Stimulated activated effector memory CD8-positive, alpha-beta T cell treated with anti-CD3 and anti-CD28 coated beads, Interleukin-12 subunit alpha, Interleukin-12 subunit beta, amount 100 ng/mL, for 72 hours (primary cell): ENCODE results near the gene CFDP1.
A peak's percentile ranks its signal among the peaks of the same experiment; 100 is the strongest.

Experiments used
- ATAC-seq: fragments of 150-1000 bp; cut with Tn5 transposase; 2 replicates; pipeline ENCODE4 v1.10.0; 2021
- DNase-seq, 2 donors: peaks; one replicate each; pipeline ENCODE4 v3.0.0; 2021 to 2022; ENCODE audit warnings: low spot score in 2 of 2
- H3K27ac Mint-ChIP-seq: one replicate; pipeline ENCODE4 v1.8.0; 2022; ENCODE audit warnings: mild to moderate bottlenecking, mixed read lengths
- H3K36me3 Mint-ChIP-seq: one replicate; pipeline ENCODE4 v1.8.0; 2022; ENCODE audit warnings: mild to moderate bottlenecking, mixed read lengths
- H3K4me1 Mint-ChIP-seq: one replicate; pipeline ENCODE4 v1.8.0; 2022; ENCODE audit warnings: mixed read lengths
- H3K4me3 Mint-ChIP-seq: one replicate; pipeline ENCODE4 v1.8.0; 2022; ENCODE audit warnings: mild to moderate bottlenecking, mixed read lengths
- H3K9me3 Mint-ChIP-seq: one replicate; pipeline ENCODE4 v1.8.0; 2022; ENCODE audit warnings: mixed read lengths

The CFDP1 gene

DNA sequence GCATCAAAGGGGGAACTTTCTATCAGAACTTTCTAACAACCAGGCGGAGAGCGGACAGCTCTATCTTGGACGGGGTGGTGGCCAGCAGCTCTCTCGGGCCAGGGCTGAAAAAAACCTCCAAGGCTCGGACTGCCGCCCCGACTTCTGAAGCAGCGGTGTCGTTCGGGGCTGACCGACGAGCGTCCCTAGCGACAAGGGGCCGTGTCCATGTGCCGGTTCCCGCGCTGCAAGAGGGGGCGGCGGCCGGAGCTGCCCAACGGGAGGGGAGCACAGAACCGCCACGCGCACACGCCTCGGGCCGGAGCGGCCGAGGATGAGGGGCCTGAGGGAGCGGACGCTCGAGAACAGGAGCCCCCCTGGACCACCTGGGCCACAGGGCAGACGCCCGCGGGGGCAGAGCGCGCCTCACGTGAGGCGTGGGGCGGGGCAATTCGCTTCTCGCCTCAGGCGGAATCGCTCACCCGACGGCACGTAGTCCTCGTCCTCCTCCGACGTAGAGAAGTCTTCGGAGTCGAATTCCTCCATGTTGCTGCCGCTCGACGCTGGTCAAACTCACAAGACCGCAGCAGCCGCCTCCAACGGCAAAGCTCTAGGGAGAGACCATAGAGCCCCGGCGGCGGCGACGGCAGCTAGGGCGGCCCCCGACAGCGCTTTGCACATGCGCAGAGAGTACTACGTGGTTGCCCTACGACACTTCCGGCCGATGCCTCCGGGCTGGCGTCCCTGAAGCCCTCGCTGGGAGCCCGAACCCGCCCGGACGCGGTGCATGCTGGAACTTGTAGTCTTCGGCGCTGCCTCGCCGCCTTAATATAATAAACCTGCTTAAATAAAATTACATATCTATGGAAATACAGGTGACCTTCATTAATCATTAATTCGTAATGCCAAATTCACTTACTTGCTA lies at the start of gene CFDP1:
Gene CFDP1, minus strand, starts transcription at position 676 of the 904 bp plus-strand sequence. Its CDS starts 151 bp downstream, at position 525.
- H3K27ac Mint-ChIP-seq: peak within 1 kb of the TSS; percentile 95
- peak within 1 kb of the TSS; percentile 83 for H3K4me3 Mint-ChIP-seq
- no peaks in the 10 kb centered on the region for H3K9me3 Mint-ChIP-seq
- peak; percentile 96 for ATAC-seq
- peaks cover 31% of the 10 kb centered on the region for H3K4me1 Mint-ChIP-seq
- H3K36me3 Mint-ChIP-seq: peaks cover 12% of the 10 kb centered on the region
- DNase-seq: peak; percentile 91 to 97

DNA sequence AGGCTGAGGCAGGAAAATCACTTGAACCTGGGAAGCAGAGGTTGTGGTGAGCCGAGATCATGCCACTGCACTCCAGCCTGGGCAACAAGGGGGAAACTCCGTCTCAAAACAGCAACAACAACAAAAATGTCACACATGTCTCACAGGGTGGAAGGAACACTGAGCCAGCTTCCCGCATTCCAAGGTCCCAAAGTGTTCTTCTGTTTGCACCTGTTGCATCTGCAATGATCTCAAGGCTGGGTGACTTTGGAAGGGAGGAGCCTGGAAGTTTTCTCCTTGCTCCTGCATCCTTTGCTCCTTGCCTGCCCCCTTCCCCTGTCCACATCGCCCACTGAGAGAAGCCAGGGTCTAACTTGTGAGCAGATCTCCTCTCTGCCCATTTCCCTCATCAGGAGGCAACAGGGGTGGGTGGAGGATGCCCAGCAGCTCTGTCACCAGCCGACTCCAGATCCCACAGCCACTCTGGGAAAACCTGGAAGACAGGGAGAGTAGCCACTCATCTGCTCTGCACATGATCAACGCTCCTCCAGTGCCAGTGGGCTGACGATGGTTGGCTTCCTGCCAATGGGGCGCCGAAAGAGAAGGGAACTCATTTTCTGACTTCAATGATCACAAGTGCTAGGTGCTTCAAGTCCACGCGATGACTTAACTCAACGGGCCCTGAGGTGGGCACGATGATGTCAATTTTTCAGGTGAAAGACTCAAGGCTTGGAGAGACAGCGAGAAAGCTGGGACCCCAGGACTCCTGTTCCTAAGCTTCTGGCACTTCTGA lies 49.3 kb upstream of the CFDP1 start:
- Mint-ChIP-seq H3K27ac (no peak overlapping the region), H3K4me1 (peaks cover 4% of the 10 kb centered on the region), H3K36me3 (no peaks in the 10 kb centered on the region), H3K4me3 (no peak overlapping the region), H3K9me3 (no peaks in the 10 kb centered on the region)
- no peak for DNase-seq
- ATAC-seq: no peak

DNA sequence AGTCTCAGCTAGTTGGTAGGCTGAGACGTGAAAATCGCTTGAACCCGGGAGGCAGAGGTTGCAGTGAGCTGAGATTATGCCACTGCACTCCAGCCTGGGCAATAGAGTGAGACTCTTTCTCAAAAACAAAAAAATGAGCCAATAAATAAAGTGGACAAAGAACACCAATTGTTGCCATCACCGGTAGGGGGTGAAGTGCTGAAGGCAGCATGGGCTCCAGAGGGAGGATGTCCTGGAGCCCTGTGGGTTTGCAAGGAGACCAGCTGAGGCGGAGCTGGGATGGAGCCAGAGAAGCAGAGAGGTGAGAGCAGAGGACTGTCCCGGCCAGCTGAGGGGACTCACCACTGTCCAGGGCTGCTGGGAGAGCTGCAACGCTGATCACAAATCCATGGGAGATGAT lies 48.2 kb upstream of the CFDP1 start:
- no peak for ATAC-seq
- no peak overlapping the region for H3K27ac Mint-ChIP-seq
- no peaks in the 10 kb centered on the region for H3K36me3 Mint-ChIP-seq
- no peak overlapping the region for H3K4me3 Mint-ChIP-seq
- no peak for DNase-seq
- peaks cover 4% of the 10 kb centered on the region for H3K4me1 Mint-ChIP-seq
- no peaks in the 10 kb centered on the region for H3K9me3 Mint-ChIP-seq

DNA sequence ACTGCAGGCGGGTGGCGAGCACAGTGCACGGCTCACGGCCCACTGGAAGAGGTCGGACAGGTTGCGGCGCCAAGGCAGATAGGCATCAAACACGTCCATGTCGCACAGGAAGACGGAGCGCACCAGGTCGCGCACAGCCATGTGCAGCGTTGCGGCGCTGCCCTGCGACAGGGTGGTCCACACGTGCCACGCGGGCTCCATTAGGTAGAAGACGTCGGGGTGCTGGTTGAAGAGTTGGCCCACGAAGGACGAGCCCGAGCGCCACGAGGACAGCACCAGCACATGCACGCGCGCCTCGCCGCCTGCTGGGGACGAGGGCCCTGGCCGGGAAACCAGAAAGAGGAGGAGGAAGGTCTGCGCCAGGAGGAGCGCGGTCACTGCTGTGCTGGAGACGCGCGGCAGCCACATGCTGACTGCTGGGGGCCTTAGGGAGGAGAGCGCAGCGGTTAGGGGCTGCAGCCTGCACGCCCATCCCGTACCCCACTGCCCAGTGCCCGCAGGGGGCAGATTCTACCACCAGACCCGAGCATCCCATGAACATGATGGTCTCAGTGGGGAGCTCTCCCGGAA lies 46.2 kb upstream of the CFDP1 start:
- no peak for DNase-seq
- ATAC-seq: no peak
- Mint-ChIP-seq H3K9me3 (no peaks in the 10 kb centered on the region), H3K4me1 (peaks cover 4% of the 10 kb centered on the region), H3K36me3 (no peaks in the 10 kb centered on the region), H3K27ac (no peak overlapping the region), H3K4me3 (no peak overlapping the region)

DNA sequence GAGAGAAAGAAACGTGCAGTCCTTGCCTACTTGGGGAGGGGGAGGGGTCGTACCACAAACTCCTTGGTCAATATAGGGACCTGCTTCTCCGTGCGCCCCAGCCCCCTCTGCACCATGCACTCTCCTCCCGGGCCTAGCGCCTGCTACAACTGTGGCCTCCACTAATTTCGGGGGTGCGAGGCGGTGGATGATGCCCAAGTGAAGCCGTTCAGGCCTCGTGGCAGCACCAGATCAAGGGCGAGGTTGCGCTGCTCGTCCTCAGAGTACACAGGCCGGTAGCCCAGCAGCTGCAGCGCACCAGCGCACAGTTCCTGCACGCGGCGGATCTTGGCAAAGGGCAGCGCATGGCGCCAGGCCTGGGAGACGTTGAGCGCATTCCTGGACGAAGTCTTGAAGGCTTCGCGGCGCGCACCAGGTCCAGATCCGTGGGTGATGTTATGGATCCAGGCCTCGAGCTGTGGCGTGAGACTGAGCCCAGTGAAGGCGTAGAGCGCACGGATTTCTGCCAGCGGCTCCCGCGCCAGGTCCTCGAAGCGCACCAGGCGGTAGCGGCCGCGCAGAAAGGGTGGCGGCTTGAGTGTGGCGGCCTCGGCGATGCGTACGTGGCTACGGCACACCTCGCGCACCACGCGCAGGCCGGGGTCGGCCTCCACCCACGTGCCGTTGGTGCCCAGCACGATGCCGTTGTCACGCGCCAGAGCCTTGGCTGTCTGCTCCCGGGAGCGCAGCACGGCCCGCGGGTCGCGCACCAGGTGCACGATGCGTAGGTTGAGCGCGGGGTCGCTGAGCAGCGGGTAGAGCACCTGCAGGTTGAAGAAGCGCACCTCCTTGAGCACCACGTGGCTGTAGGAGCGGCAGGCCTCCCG lies 45.4 kb upstream of the CFDP1 start:
- Mint-ChIP-seq H3K36me3 (no peaks in the 10 kb centered on the region), H3K4me3 (no peak overlapping the region), H3K27ac (peak overlapping the region; percentile 0), H3K9me3 (no peaks in the 10 kb centered on the region), H3K4me1 (peaks cover 4% of the 10 kb centered on the region)
- no peak for DNase-seq
- ATAC-seq: no peak

DNA sequence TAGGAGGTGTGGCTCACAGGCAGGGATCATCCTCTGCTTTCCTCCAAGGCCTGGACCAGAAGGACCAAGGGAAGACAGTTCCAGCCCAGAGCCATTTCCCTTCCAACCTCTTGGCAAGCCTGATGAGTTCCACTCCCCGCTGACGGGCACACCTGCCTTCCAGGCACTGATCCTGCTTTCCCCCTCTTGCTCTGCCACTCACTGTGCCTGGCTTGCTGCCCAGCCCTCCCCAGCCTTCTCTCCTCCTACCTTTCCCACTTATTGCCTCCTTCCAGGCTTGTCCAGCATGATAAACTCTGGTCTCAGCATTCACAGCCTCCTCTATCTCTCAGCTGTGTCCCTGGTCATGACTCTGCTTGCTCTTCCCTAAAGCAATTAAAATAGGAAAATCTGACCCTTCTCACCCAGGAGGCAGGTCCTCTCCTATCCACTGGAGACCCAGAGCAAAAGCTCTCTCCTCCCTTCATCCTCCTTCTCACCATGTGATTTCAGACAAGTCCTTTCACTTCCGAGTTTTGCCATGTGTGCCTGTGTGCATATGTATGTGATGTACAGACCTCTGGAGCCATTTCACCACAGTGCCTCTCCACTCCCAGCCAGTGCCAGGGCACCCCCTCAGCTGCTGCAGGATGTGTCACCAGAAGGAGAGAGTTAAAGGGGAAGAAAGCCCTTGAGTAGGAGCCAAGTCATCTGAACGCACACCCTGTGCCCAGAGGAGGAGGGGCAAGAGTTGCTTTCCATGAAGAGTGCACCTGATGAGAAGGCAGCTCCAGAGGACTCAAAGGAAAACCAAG lies 44.6 kb upstream of the CFDP1 start:
- DNase-seq (no peak), ATAC-seq (no peak)
- Mint-ChIP-seq H3K36me3 (no peaks in the 10 kb centered on the region), H3K4me3 (no peak overlapping the region), H3K9me3 (no peaks in the 10 kb centered on the region), H3K4me1 (peaks cover 4% of the 10 kb centered on the region), H3K27ac (peak overlapping the region; percentile 0)

DNA sequence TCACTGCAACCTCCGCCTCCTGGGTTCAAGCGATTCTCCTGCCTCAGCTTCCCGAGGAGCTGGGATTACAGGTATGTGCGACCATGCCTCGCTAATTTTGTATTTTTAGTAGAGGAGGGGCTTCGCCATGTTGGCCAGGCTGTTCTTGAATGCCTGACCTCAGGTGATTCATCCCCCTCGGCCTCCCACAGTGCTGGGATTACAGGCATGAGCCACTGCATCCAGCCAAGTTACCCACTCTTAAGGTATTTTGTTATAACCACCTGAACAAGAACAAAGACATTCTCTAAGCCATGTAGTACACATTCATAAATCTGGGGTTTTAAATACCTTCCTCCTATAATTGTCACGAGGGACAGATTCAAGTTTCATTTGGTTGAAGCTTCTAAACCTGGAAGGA lies 43.5 kb upstream of the CFDP1 start:
- H3K4me3 Mint-ChIP-seq: no peak overlapping the region
- DNase-seq (no peak), ATAC-seq (no peak)

DNA sequence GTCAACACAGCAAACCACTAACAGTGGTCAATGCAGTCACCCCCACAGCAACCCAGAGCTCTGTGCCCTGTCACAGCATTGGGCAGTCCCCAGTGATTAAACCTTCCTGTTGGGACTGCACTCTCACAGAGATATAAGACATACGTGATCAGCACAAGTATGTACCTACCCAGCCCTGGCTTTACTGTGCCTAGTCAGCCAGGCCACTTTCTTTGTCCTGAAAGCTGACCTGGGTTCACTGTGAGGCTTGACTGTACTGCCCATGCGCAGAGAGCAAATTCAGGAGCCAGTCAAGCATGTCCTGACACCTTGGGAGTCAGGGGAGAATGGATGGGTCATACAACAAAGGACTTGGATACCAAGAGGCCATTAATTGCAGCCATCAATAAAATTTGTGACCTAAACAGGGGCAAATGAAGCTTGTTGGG lies 42.1 kb upstream of the CFDP1 start:
- no peaks in the 10 kb centered on the region for H3K36me3 Mint-ChIP-seq
- ATAC-seq: peak; percentile 85
- no peak overlapping the region for H3K4me3 Mint-ChIP-seq
- peaks cover 4% of the 10 kb centered on the region for H3K4me1 Mint-ChIP-seq
- DNase-seq: no peak
- H3K9me3 Mint-ChIP-seq: no peaks in the 10 kb centered on the region
- H3K27ac Mint-ChIP-seq: no peak overlapping the region

More for the DNA sequence above, 43.5 kb upstream of the CFDP1 start:
- Mint-ChIP-seq H3K9me3 (no peaks in the 10 kb centered on the region), H3K4me1 (peaks cover 4% of the 10 kb centered on the region), H3K27ac (no peak overlapping the region), H3K36me3 (no peaks in the 10 kb centered on the region)

DNA sequence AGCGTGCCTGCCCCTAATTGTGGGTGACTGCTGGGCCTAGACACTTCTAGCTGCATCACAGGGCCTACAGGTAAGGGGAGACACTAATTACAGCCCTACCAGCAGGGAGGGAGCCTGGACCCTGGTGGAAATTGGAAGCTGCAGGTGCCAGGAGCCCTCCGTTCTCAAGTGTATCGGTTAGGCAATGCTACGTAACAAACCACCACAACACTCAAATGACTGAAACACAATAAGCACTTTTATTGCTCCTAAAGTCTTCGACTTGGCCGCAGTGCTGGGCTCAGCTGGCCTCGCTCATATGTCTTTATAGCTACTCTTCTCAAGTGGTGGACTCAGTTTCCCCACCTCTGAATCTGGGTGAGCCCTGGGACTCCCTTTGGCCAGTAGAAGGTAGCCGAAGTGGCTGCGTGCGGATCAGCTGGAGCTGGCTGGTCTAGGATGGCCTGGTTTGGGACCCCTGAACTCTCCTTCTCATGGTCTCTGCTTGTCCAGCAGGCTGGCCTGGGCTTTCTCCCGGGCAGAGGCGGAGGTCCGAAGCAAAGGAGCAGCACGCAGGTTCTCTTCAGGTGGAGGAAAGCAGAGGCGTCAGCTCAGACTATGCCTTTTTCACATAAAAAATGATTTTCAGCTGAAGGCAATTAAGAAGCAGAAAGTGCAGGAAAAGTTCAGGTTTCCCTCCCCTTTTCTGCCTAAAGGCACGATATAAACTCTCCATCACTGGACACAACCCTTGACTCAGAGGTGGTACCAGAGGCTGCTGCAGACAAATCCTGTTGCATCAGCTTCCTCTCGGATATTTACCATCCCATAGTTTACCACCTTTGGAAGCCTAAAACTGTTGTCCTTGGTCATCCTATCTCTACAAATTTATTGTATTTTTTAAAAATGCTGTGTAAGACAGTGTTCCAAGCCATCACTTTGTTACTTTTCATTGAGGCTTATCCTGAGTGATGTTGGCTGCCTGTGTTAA lies 39.9 kb upstream of the CFDP1 start:
- Mint-ChIP-seq H3K36me3 (no peaks in the 10 kb centered on the region), H3K27ac (no peak overlapping the region), H3K9me3 (no peaks in the 10 kb centered on the region), H3K4me3 (no peak overlapping the region), H3K4me1 (peaks cover 3% of the 10 kb centered on the region)
- DNase-seq (no peak), ATAC-seq (no peak)

DNA sequence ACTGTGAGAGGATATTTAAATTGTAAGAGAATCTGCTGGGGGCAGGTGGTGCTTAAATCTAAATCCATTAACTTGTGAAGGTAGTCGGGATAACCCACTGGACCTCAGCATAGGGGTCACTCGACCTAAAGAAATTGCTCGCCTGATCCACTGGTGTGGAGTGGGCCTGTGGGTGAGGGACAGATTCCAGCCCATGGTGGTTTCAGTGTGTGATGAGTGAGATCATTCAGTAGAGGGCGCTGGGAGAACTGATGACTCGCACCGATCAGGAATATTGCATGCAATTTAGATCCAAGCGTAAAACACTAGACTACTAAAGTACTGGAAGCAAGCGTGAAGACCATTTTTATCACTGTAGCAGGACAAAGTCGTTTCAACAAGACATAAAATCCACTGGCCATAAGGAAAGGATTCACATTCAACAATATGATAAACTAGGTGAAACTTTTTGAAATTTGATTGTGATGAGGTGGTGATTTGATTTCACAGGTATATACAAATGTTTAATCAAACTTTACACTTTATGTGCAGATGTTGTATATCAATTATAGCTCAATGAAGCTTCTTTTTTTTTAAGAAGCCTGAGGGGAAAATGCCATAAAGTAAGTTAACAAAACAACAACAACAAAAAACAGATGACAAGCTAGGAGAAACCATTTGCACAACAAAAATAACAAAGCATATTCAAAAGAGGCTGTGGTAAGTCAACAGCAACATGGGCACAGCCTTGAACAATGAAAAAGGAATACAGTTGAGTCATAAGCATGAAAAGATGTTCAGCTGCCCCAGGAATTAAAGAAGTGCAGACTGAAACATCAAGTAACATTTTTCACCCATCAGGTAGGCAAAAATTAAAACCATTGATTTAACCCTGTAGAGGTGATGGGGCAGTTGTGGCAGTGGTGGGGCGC lies 38.7 kb upstream of the CFDP1 start:
- Mint-ChIP-seq H3K4me1 (no peaks in the 10 kb centered on the region), H3K27ac (no peak overlapping the region), H3K9me3 (no peaks in the 10 kb centered on the region), H3K4me3 (no peak overlapping the region), H3K36me3 (no peaks in the 10 kb centered on the region)
- ATAC-seq (peak; percentile 68), DNase-seq (peak in 1 of 2 donors; percentile 54)

DNA sequence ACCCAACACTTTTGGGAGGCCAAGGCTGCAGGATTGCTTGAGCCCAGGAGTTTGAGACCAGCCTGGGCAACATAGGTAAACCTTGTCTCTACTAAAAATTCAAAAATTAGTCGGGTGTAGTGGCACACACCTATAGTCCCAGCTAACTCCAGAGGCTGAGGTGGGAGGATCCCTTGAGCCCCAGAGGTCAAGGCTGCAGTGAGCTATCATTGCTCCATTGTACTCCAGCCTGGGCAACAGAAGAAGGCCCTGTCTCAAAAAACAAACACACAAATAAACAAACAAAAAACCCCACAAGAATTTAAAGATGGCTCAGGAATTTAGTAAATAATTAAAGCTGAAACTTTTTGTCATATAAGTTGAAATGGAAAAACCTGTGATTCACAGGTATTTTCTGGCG lies 33.5 kb upstream of the CFDP1 start:
- Mint-ChIP-seq H3K9me3 (no peaks in the 10 kb centered on the region), H3K27ac (no peak overlapping the region), H3K4me3 (no peak overlapping the region), H3K36me3 (peaks cover 10% of the 10 kb centered on the region), H3K4me1 (peaks cover 26% of the 10 kb centered on the region)
- DNase-seq (no peak), ATAC-seq (no peak)

DNA sequence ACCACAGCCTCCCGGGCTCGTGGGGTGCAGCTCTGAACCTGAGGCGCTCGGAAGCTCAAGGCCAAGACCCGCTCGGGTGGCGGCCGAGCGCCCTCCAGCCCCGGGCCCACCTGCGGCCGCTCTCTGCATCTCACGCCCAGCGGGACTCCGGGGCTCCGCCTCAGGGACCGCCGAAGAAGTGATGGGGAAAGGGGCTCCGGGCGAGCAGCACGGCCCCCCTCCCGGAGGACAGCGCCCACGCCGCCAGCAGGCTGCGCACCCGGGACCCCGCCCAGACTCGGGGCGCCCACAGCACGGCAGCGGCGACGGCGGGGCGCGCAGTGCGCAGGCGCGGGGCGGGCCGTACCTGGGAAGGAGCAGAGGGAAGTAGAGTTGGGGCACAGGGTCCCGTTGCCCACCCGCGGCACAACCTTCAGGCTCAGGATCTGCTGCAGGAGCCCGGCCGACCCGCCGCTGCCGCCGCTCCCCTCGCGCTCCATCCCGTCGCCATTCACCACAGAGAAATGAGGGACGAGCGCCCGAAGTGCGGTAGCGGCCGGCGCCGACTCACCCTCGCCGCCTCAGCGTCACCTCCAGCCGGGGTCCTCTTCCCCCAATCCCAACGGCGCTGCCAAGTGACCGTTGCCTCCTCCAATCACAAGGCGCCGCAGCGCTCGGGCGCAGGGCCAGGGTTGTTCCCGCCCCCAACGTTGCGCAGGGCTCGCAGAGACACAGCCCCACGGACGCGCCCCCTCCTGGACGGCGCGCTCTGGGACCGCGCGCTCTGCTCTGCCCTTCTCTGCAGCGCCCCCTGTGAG lies 31.0 kb upstream of the CFDP1 start, which contains the start of gene TMEM170A:
Gene TMEM170A, minus strand, starts transcription at position 568 of the 797 bp plus-strand sequence. Its CDS starts 89 bp downstream, at position 479.
- Mint-ChIP-seq H3K4me1 (peaks cover 49% of the 10 kb centered on the region), H3K9me3 (no peaks in the 10 kb centered on the region), H3K36me3 (peaks cover 16% of the 10 kb centered on the region), H3K4me3 (peak within 1 kb of the TSS; percentile 92), H3K27ac (peak within 1 kb of the TSS; percentile 93)
- DNase-seq (peak; percentile 99), ATAC-seq (peak; percentile 95)
